Heart left ventricle (tissue), 13 donors: ENCODE results near the gene TMEM217.

Source experiments
- POLR2A ChIP-seq, 2 donors: fragments of 450-650 bp; IDR thresholded peaks; one replicate each; pipeline ENCODE4 v1.6.1; 2017; ENCODE audit warnings: antibody characterized with exemption in 2 of 2, mild to moderate bottlenecking in 2 of 2, moderate library complexity in 2 of 2
- TF ChIP-seq, protein P1 (sequence below), 12 donors: fragments of 200-600 bp; sonication (generic) in 4 of 12; IDR thresholded peaks; one replicate each; pipeline versions ENCODE4 v1.5.0 to v1.8.0; 2018 to 2022; ENCODE audit warnings: antibody characterized with exemption in 12 of 12, mild to moderate bottlenecking in 5 of 12
- donor health status: ischemic (EF 13 %, LVEDD 7.1; RV severe dilation, severe dysfunction).
- donor health status: DM: no; HTN: yes; CAD: no.
- donor health status: DM: no; HTN: no; CAD: no.
- donor health status: ischemic (EF 25% LVEDD 6.9; RV normal size, moderate dysfunction).
- donor health status: ischemic (EF 25% LVEDD 5.7; RV mildly dilated, moderate dysfunction).
- donor health status: ischemic (EF 35%, LVEDD 5.7; RV mildly dilated, moderate dysfunction).
- donor health status: nonischemic (EF 11% LVEDD 7.7; RV severe dilation, severe dysfunction).
- donor health status: DM: yes; HTN: yes; CAD: no.
- donor health status: PGD.
- donor health status: ischemic (EF 29% LVEDD 5.4; RV normal size, mild dysfunction).
- donor health status: nonischemic (EF 23%, LVEDD 6.1; RV moderate dilation, normal function).

DNA sequence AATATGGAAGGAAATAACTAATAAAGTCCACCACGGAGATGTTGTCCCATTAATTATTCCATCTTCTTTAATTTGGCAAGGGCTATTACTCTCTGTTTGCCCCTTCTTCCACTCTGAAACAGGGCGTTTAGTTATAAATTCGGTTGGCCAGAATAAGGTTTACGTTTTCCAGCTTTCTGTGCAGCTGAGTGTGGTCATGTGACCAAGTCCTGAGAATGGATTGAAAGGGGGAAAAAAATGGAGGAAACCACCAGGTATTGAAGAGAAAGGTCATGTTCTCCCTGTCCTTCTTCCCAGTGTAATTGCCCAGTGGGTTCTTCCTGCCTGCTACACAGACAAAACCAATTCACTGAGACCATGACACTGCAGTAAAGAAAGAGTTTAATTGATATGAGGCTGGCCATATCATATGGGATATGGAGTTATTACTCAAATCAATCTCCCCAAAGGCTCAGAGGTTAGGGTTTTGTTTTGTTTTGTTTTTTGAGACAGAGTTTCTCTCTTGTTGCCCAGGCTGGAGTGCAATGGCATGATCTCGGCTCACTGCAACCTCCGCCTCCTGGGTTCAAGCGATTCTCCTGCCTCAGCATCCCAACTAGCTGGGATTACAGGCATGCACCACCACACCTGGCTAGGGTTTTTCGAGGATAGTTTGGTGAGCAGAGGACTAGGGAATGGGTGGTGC, 14.7 kb downstream of the TMEM217 start:
- TF ChIP-seq, protein P1, sequence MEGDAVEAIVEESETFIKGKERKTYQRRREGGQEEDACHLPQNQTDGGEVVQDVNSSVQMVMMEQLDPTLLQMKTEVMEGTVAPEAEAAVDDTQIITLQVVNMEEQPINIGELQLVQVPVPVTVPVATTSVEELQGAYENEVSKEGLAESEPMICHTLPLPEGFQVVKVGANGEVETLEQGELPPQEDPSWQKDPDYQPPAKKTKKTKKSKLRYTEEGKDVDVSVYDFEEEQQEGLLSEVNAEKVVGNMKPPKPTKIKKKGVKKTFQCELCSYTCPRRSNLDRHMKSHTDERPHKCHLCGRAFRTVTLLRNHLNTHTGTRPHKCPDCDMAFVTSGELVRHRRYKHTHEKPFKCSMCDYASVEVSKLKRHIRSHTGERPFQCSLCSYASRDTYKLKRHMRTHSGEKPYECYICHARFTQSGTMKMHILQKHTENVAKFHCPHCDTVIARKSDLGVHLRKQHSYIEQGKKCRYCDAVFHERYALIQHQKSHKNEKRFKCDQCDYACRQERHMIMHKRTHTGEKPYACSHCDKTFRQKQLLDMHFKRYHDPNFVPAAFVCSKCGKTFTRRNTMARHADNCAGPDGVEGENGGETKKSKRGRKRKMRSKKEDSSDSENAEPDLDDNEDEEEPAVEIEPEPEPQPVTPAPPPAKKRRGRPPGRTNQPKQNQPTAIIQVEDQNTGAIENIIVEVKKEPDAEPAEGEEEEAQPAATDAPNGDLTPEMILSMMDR (IDR thresholded peaks at IDR 0.05) = no peak
- TF ChIP-seq POLR2A (IDR thresholded peaks at IDR 0.05) = no peak
